ENCODE measurements around the gene WRNIP1.
"Not testable (repeated sequence)": the region's sequence is repeated elsewhere in the genome, so short reads cannot be mapped to it uniquely, and the experiment has no call there.

WRNIP1 gene

GRCh38 chr6:2784061-2784460 is 18.9 kb downstream of the WRNIP1 start:
- no peak for DNase-seq (ENCODE audit: low read depth in 2 of 2)

- DNase-seq (ENCODE audit: low read depth in 2 of 2) = no peak
These were observed 19.7 kb downstream of the WRNIP1 start for GRCh38 chr6:2784930-2785329.

DNA sequence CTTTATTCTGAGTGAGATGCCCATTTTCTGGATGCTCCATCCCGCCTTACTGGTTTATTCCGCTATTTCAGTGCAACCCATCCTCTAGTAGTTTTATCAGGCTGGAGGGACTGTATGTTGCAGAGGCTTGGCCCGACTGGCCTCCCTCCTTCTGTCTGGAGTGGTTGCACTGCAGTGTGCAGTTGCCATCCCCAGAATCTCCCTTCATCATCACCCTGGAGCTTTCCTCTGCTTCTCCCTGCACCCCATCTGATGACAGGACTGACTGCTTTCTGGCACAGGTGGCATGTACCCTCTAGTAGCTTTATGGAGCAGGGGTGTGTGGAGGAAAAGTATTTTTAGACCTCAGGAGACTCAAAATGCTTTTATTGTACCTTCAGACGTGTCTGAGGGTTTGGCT is 21.1 kb downstream of the WRNIP1 start:
- DNase-seq (ENCODE audit: low read depth in 2 of 2) = no peak

DNA sequence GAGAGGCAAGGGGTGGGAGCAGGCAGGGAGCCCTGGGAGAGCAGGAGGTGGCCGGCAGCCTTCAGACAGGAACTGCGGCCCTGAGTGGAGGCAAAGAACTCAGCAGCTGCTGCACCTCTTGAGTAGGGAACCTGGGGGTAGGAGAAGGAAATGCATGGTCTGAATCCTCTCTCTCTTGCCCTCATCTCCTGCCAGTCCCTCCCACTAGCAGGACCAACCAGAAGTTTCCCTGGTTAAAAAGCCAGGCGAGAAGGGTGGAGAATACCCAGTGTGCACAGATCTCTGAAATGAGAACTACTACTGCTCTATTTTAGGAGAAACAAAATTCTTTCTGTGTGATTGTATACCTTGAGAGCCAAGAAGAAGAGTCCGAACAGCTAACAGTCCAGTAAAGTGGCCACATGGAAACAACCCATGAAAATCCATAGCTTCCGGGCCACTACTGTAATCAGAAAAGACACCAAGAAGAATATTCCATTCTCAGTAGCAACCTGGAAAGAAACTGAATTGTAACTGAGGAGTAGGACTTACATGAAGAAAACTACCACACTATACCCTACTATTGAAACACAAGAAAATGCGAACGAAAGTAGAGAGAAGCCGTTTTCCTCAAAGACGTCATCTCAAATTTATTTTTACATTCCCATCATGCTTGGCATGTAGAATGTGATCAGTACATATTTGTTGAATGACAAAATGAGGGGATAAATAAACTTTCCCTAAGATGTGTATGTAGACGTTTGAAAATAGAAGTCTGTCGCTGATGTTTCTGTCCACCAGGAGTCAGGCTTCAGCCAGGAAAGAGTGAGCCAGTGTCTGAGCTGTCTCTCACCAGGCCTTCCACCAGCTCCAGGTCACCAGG is 25.6 kb downstream of the WRNIP1 start:
- DNase-seq (ENCODE audit: low read depth in 2 of 2) = peak in 1 of 2 donors; percentile 26

- DNase-seq (ENCODE audit: low read depth in 2 of 2) = no peak
These were observed 26.3 kb downstream of the WRNIP1 start for GRCh38 chr6:2791450-2791974.

GRCh38 chr6:2792330-2793110 is 27.3 kb downstream of the WRNIP1 start:
- DNase-seq (ENCODE audit: low read depth in 2 of 2) = no peak

DNA sequence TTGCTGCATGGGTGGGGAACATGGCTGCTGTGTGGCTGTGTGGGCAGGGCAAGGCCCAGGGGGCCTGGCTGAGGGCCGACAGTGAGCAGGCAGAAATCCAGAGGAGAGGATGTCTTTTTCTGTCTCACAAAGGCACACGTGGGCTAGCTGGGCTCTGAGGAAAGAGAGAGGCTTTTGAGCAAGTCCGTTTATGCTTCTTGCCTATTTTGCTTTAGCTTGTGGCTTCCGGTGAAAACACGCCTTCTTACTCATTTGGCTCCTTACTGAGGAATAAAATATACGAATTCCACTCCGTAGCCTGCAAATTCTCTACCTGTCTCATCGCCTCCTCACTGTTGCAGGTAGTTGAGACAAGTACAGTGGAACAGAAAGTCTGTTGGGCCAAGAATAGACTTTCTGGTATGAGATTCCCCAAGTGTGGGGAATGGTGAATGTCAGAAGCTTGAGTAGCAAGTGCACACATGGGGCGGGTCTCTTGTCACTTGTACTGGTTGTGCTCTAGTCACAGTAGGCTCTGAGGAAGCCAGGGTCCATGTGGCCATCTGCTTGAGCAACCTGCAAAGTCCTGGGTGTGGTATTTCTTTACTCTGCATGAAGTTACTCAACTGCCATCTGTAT is 28.4 kb downstream of the WRNIP1 start:
- no peak for DNase-seq (ENCODE audit: low read depth in 2 of 2)

DNA sequence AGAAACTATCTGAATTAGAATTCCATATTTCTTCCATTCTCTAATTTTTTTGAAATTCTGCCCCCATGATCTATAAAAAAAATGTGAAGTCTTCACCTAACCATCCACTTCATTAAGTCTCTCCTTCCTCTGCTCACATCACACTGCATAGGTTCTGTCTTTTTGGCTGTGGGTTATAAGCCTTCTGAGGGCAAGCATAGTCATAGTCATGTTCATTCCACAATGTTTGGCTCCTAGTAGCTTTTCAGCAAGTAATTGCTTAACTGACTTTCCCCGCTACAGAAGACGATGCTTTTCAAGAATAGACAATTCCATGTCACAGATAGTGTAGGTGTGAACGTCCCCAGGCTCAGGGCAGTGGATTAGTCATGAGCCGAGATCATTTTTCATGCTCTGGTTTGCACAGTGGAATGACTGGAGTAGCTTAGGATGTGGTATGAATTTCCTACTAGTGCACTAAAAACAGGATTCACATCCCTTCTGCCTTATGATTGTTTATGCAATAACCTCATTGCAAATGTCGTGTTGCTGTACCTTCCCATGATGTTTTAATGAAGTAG is 29.1 kb downstream of the WRNIP1 start:
- no peak for DNase-seq (ENCODE audit: low read depth in 2 of 2)

- no peak for DNase-seq (ENCODE audit: low read depth in 2 of 2)
These were observed 30.0 kb downstream of the WRNIP1 start for GRCh38 chr6:2795162-2795561.

DNA sequence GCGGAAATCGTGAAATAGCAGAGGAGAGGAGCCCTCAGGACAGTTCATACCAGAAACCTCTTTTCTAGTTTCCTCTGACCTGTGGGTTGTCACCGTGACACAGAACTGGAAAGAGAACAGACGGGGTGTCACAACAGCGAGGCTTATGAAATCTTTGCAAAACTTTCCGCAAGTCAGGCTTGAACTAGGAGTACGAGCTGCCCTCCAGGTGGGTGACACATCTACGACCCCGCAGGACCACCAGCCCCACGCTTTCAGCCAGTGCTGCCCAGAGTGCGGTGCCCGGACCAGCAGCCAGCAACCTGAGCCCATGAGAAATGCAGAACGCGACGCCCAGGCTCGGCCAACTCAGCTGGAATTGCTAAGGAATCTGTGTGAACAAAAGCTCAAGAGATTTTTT is 30.8 kb downstream of the WRNIP1 start:
- no peak for DNase-seq (ENCODE audit: low read depth in 2 of 2)

DNA sequence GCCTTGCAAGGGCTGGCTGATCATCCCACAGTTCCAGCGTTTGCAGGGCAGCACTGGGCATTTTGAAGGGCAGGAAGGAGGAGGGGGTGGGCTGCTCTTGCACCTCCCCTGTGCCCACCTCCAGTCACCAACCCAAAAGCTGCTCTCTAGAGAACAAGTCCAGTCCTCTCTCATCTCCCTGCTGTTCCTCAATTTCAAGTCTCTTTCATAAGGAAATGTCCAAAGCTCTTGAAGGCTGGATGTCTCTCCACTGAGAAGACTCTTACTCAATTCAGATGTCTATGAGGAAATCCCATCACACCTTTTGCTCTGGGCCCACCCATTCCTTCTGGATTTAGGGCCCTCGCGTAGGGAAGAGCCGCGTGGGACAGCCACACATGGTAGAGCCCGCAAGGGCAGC is 31.7 kb downstream of the WRNIP1 start:
- no peak for DNase-seq (ENCODE audit: low read depth in 2 of 2)

GRCh38 chr6:2797564-2798031 is 32.4 kb downstream of the WRNIP1 start:
- DNase-seq (ENCODE audit: low read depth in 2 of 2) = no peak

- no peak for DNase-seq (ENCODE audit: low read depth in 2 of 2)
These were observed 33.5 kb downstream of the WRNIP1 start for GRCh38 chr6:2798586-2799134.

- no peak for DNase-seq (ENCODE audit: low read depth in 2 of 2)
These were observed 34.8 kb downstream of the WRNIP1 start for GRCh38 chr6:2799936-2800527.

DNA sequence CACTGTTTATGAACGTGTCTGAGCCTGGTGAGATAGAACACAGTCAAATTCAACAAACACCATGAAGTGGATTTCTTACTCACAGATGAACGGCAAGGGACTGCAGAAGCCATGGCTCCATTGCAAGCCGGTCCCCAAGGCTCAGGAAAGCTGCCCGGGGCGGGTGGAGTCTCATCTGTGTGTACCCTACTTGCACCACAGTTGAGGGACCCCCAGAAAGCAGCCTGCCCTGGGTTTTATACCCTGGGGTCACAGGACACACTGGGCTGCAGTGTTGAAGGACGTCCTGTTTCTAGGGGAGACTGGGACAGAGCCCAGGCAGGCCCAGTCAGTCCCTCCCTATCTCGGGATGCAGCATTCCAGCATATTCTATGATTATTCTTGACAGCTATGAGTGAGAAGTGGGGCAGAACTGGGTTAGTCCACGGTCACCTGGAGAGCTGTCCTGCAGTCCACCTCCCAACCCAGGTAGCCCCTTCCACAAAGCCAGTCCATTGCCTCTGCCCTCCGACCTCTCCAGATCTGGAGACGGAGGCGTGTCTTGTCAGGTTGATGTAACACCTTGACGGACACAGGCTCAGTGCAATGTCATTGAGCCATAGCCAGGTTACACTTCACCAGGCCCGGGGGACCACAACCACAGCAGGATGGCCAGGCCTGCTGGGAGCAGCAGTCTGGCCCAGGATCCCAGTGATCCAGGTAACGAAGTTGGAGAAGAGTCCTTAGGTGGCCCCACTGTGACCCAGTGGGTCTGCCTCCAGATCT is 35.5 kb downstream of the WRNIP1 start:
- DNase-seq (ENCODE audit: low read depth in 2 of 2) = no peak

GRCh38 chr6:2801687-2802086 is 36.5 kb downstream of the WRNIP1 start:
- not testable (repeated sequence) for DNase-seq (ENCODE audit: low read depth in 2 of 2)

DNA sequence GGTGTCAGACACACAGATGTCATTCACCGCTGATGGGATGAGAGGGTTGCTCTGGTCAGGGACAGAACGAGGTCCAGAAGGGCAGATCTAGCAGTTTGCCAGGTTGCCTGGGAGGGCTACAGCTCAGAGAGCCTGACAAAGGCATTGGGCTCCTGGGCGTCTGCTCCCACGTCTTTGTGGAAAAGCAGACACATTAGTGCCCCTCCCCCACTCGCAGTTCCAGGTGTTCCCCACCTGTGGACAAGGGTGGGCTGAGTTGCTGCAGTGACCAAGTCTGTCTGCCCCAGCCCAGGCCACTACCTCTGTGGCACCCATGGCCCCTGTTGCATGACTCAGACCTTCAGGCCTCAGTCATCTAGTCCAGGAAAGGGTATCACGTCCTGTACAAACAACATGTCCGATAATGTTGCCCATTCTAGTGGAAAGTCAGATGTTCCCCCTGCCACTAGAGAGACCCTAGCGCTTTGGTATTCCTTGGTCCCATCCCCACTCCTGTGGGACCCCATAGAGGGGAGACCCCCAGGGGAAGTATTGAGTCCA is 37.4 kb downstream of the WRNIP1 start:
- DNase-seq (ENCODE audit: low read depth in 2 of 2) = no peak

GRCh38 chr6:2803731-2804429 is 38.7 kb downstream of the WRNIP1 start:
- no peak for DNase-seq (ENCODE audit: low read depth in 2 of 2)

DNA sequence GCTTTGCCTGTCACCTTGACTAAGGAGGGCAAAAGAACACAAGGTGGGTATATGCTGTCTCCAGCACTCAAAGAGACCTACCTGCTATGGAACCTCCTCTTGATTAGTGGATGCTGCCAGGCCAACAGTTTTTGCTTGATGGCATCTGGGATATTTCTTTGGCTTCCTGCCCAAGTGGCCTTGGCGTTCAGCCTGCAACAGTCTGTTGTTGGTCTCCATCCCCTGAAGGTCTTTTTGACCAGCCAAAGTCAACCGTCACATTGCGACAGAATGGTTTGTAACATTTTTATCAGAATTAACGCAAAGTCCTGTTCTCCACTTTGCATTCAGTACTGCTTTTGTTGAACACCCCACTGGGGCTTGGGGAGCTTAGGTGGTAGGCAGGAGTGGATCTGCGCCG is 39.3 kb downstream of the WRNIP1 start:
- DNase-seq (ENCODE audit: low read depth in 2 of 2) = no peak

- DNase-seq (ENCODE audit: low read depth in 2 of 2) = no peak
These were observed 39.8 kb downstream of the WRNIP1 start for GRCh38 chr6:2805031-2805430.
